LNCaP clone FGC (cell line): ENCODE measurements around the gene TMEM132C.

ENCODE experiments used
- DNase-seq: peaks from one replicate; pipeline ENCODE4 v3.0.0-alpha.2; 2011; ENCODE audit warnings: low read depth
- H3K4me3 ChIP-seq: 2 replicates; pipeline ENCODE4 v1.5.1; 2011; ENCODE audit warnings: mild to moderate bottlenecking, low read depth, low read length, control low read depth
- CTCF ChIP-seq: IDR thresholded peaks from 2 replicates; pipeline ENCODE4 v1.5.1; 2012; ENCODE audit warnings: mild to moderate bottlenecking; ENCODE audit not compliant: control insufficient read depth, insufficient read depth; ENCODE audit errors: extremely low read depth

Gene TMEM132C

GRCh38 chr12:128667193-128667592 lies 400.2 kb downstream of the TMEM132C start:
- TF ChIP-seq CTCF = no peak
- H3K4me3 ChIP-seq = no peak overlapping the region
- DNase-seq = no peak

GRCh38 chr12:128671528-128672042 lies 404.6 kb downstream of the TMEM132C start:
- DNase-seq = no peak
- TF ChIP-seq CTCF = peak; percentile 21; the same call in 1 of the 2 replicates
- no peak overlapping the region for H3K4me3 ChIP-seq

- no peak overlapping the region for H3K4me3 ChIP-seq
- no peak for DNase-seq
- no peak for TF ChIP-seq CTCF
These were observed 405.5 kb downstream of the TMEM132C start for GRCh38 chr12:128672428-128672827.

GRCh38 chr12:128672893-128673292 lies 405.9 kb downstream of the TMEM132C start:
- H3K4me3 ChIP-seq = no peak overlapping the region
- no peak for DNase-seq
- TF ChIP-seq CTCF = no peak

- DNase-seq = no peak
- no peak for TF ChIP-seq CTCF
- no peak overlapping the region for H3K4me3 ChIP-seq
These were observed 408.6 kb downstream of the TMEM132C start for GRCh38 chr12:128675576-128675975.

- no peak overlapping the region for H3K4me3 ChIP-seq
- TF ChIP-seq CTCF = no peak
- DNase-seq = no peak
These were observed 413.6 kb downstream of the TMEM132C start for GRCh38 chr12:128680555-128680954.

GRCh38 chr12:128682548-128683275 lies 415.7 kb downstream of the TMEM132C start:
- no peak overlapping the region for H3K4me3 ChIP-seq
- no peak for DNase-seq
- no peak for TF ChIP-seq CTCF
